ENCODE measurements around the gene MYT1. TPM values are rescaled to one million over a fixed set of nuclear protein-coding genes. Genes with fewer than 3 reads are reported as not detected.

The MYT1 gene
- total and polyA plus RNA-seq, 9 of the 15 experiments (the other 6 are each of a cell fraction or from before 2014, with no cell fraction given): 0.02 to 0.12 (median 0.06) TPM; not detected in 4

DNA sequence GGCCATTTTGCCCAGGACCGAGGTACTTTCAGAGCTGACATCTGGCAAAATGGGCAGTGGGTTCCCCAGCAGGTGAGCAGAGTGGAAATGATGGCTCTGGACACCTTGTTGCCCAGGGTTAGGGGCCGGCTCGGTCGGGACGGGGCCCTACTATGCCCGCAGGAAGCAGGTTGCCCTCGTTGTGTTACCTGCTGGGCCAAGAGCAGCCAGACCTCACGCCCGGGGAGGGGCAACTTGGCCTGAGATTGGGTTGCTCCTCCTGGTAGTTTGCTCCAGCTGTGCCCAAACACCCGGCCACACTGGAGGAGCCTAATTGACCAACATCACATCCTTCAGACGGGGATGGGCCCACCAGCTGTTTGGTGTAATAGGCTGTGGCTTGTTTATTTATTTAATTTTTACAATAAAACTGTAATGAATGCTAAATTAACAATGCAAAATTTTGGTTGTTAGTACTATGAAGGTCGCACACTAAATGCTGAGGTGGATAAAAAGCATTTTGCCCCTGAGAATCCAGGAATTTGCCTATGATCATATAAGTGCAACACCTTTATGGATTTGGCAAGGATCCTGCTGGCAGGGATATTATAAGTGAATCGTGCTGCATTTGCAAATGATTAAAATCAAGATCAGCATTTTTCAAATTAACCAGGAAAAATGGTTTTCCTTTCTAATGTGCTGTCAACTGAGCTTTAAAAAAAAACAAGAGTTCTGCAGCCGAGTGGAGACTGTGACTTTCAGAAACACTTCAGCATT lies 64.7 kb downstream of the MYT1 start:
- DNase-seq (ENCODE audit: extremely low read depth in 1 of 4, low spot score in 3 of 4): no peak
- WGBS (ENCODE audit: insufficient coverage, low coverage, missing lambda C conversion rate): 3% methylated on average over 14 of the region's 14 CpGs
- ATAC-seq: no peak
- H3K9me1 ChIP-seq (ENCODE audit: control insufficient read depth, insufficient read depth, low read length): peaks cover 6% of the 10 kb centered on the region
- TF ChIP-seq TAF7 (tag; IDR thresholded peaks at IDR 0.05) (no peak), C11orf30 (IDR thresholded peaks at IDR 0.05; ENCODE audit: low read depth) (peak; percentile 20; the same call in 1 of the 2 replicates), ZNF316 (IDR thresholded peaks at IDR 0.05) (peak; percentile 55; the same call in 1 of the 2 replicates)
- TF ChIP-seq, protein P1, sequence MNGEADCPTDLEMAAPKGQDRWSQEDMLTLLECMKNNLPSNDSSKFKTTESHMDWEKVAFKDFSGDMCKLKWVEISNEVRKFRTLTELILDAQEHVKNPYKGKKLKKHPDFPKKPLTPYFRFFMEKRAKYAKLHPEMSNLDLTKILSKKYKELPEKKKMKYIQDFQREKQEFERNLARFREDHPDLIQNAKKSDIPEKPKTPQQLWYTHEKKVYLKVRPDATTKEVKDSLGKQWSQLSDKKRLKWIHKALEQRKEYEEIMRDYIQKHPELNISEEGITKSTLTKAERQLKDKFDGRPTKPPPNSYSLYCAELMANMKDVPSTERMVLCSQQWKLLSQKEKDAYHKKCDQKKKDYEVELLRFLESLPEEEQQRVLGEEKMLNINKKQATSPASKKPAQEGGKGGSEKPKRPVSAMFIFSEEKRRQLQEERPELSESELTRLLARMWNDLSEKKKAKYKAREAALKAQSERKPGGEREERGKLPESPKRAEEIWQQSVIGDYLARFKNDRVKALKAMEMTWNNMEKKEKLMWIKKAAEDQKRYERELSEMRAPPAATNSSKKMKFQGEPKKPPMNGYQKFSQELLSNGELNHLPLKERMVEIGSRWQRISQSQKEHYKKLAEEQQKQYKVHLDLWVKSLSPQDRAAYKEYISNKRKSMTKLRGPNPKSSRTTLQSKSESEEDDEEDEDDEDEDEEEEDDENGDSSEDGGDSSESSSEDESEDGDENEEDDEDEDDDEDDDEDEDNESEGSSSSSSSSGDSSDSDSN (IDR thresholded peaks at IDR 0.05; ENCODE audit: borderline replicate concordance in 1 of 2, low read depth in 2 of 2, low read length in 2 of 2): no peak
- no peak overlapping the region for H3K9ac ChIP-seq (ENCODE audit: insufficient read depth in 1 of 2, low read depth in 2 of 2, low read length in 2 of 2)
- peak; percentile 19 for FAIRE-seq
- ChIA-PET POLR2A (interaction anchor here (0.6 to 1.6 kb wide), 6 partner anchors 9 to 87 kb away, joined by 3 to 4 read pairs (median 4); no protein-coding TSS in a partner anchor), CTCF (ENCODE audit: low intra/inter-chr PET ratio) (no interaction called here)
- H3K27ac ChIP-seq (ENCODE audit: extremely low read depth, low read depth, low read length): no peak overlapping the region
- in situ Hi-C loops (cut with MboI) (no loop called here), intact Hi-C loops (cut with micrococcal nuclease) (no loop called here)
- H3K4me1 ChIP-seq (replicated peaks in 1 of 2; ENCODE audit: control insufficient read depth in 2 of 2, insufficient read depth in 2 of 2, low read length in 2 of 2): peaks cover 7 to 43% of the 10 kb centered on the region in 2 experiments; a peak in 4 of 5 replicates
- no peak overlapping the region for H3K4me2 ChIP-seq (ENCODE audit: insufficient read depth, low read length)
- no peak overlapping the region for H2AFZ ChIP-seq (ENCODE audit: low read depth, low read length)
- BruUV-seq (replicated peaks): no TSS peak
- no peaks in the 10 kb centered on the region for H3K9me3 ChIP-seq (replicated peaks; ENCODE audit: control insufficient read depth, insufficient read depth, low read depth, low read length)
- H3K4me3 ChIP-seq: no peak overlapping the region
- no peaks in the 10 kb centered on the region for H3K36me3 ChIP-seq (ENCODE audit: control insufficient read depth, insufficient read depth, low read length)
- H3K27me3 ChIP-seq (ENCODE audit: control insufficient read depth in 2 of 2, insufficient read depth in 2 of 2, low read length in 2 of 2): peaks cover 8 to 39% of the 10 kb centered on the region in 2 experiments; a peak in 3 of 5 replicates
- H4K20me1 ChIP-seq (replicated peaks; ENCODE audit: control insufficient read depth, insufficient read depth, low read length): peaks cover 3% of the 10 kb centered on the region
- H3K79me2 ChIP-seq (ENCODE audit: control insufficient read depth, insufficient read depth, low read length): no peaks in the 10 kb centered on the region
